Stimulated activated CD4-positive, alpha-beta T cell treated with anti-CD3 and anti-CD28 coated beads, Interleukin-4, amount 100 ng/mL, for 4 hours (primary cell): Measurements from ENCODE around the gene PTPRM.

ENCODE experiments used
- DNase-seq, 2 experiments: peaks; one replicate each; pipeline ENCODE4 v3.0.0-alpha.2; 2020

Gene PTPRM

GRCh38 chr18:8196238-8196637 lies 629.1 kb downstream of the PTPRM start:
- DNase-seq: no peak

- DNase-seq: no peak
These were observed 630.4 kb downstream of the PTPRM start for GRCh38 chr18:8197499-8197898.

GRCh38 chr18:8207996-8208395 lies 640.9 kb downstream of the PTPRM start:
- no peak for DNase-seq

GRCh38 chr18:8208716-8209115 lies 641.6 kb downstream of the PTPRM start:
- DNase-seq: no peak

GRCh38 chr18:8212896-8213780 lies 646.0 kb downstream of the PTPRM start:
- no peak for DNase-seq

- no peak for DNase-seq
These were observed 648.6 kb downstream of the PTPRM start for GRCh38 chr18:8215741-8216140.

- no peak for DNase-seq
These were observed 650.0 kb downstream of the PTPRM start for GRCh38 chr18:8217051-8217564.

- DNase-seq: no peak
These were observed 651.1 kb downstream of the PTPRM start for GRCh38 chr18:8218197-8218596.

GRCh38 chr18:8221452-8221851 lies 654.3 kb downstream of the PTPRM start:
- DNase-seq: no peak

- no peak for DNase-seq
These were observed 657.5 kb downstream of the PTPRM start for GRCh38 chr18:8224576-8224975.

- no peak for DNase-seq
These were observed 661.9 kb downstream of the PTPRM start for GRCh38 chr18:8229040-8229439.

- no peak for DNase-seq
These were observed 662.7 kb downstream of the PTPRM start for GRCh38 chr18:8229787-8230186.

- DNase-seq: no peak
These were observed 664.2 kb downstream of the PTPRM start for GRCh38 chr18:8231316-8231715.

- no peak for DNase-seq
These were observed 665.7 kb downstream of the PTPRM start for GRCh38 chr18:8232791-8233190.

GRCh38 chr18:8235894-8236293 lies 668.8 kb downstream of the PTPRM start:
- DNase-seq: no peak

GRCh38 chr18:8238507-8238906 lies 671.4 kb downstream of the PTPRM start:
- no peak for DNase-seq

- DNase-seq: no peak
These were observed 674.6 kb downstream of the PTPRM start for GRCh38 chr18:8241731-8242130.

- DNase-seq: no peak
These were observed 675.1 kb downstream of the PTPRM start for GRCh38 chr18:8242151-8242696.

GRCh38 chr18:8247700-8248099 lies 680.6 kb downstream of the PTPRM start:
- no peak for DNase-seq

GRCh38 chr18:8248576-8248975 lies 681.5 kb downstream of the PTPRM start:
- no peak for DNase-seq

GRCh38 chr18:8249811-8250210 lies 682.7 kb downstream of the PTPRM start:
- DNase-seq: no peak

GRCh38 chr18:8252371-8252770 lies 685.3 kb downstream of the PTPRM start:
- no peak for DNase-seq

- no peak for DNase-seq
These were observed 686.8 kb downstream of the PTPRM start for GRCh38 chr18:8253944-8254343.

- DNase-seq: no peak
These were observed 687.5 kb downstream of the PTPRM start for GRCh38 chr18:8254654-8255053.
